ENCODE results near the gene FAM174C.

DNA sequence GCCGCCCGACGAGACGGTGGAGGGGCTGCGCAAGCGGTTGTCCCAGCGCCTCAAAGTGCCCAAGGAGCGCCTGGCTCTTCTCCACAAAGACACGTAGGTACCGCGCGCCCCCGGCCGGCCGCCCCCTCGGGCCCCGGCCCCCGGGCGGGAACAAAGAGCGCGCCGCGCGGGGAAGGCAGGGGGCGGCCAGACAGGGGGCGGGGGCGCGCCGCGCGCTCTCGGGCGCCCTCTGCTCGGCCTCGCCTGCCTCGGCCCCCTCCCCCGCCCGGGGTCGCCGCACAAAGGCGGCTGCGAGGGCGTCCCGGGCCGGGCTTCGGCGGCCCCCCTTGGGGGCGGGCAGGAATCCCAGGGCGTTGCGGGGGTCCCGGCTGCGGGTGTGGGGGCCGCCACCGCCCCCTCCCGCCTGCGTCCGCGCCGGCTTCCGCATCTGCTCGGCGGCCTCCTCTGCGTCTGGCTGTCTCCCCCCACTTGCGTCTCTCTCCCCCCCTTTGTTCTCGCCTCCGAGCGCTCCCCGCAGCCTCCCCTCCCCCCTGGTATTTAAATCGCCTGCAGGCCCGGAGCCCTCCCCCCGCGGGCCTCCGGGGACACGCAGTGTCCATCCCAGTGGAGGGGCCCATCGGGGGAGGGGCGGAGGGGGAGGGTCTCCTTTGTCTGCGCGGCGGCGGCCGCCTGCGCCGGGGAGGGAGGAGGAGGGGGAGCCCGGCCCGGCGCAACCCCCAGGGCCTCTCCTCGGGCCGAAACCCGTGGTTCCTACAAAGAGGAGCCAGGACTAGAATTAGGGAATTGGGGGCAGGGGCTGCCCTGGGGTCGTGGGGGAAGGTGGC lies 24.7 kb upstream of the FAM174C start:
- TF ChIP-seq POLR2AphosphoS5 (IDR thresholded peaks at IDR 0.05) (no peak), POLR2A (IDR thresholded peaks at IDR 0.05) (no peak)
- TF ChIP-seq, protein P1, sequence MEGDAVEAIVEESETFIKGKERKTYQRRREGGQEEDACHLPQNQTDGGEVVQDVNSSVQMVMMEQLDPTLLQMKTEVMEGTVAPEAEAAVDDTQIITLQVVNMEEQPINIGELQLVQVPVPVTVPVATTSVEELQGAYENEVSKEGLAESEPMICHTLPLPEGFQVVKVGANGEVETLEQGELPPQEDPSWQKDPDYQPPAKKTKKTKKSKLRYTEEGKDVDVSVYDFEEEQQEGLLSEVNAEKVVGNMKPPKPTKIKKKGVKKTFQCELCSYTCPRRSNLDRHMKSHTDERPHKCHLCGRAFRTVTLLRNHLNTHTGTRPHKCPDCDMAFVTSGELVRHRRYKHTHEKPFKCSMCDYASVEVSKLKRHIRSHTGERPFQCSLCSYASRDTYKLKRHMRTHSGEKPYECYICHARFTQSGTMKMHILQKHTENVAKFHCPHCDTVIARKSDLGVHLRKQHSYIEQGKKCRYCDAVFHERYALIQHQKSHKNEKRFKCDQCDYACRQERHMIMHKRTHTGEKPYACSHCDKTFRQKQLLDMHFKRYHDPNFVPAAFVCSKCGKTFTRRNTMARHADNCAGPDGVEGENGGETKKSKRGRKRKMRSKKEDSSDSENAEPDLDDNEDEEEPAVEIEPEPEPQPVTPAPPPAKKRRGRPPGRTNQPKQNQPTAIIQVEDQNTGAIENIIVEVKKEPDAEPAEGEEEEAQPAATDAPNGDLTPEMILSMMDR (IDR thresholded peaks at IDR 0.05), result no peak
